H9 (cell line): ENCODE measurements around the gene IFT27. TPM values are rescaled to one million over a fixed set of nuclear protein-coding genes. Genes with fewer than 3 reads are reported as not detected.

ENCODE experiments used
- DNase-seq: peaks from one replicate; pipeline ENCODE4 v3.0.0-alpha.2; 2017
- H2AFZ ChIP-seq: one replicate; pipeline ENCODE4 v1.6.1; 2013; ENCODE audit warnings: mild to moderate bottlenecking, low read length, control low read depth, moderate library complexity
- H2AK5ac ChIP-seq: 2 replicates; pipeline ENCODE4 v1.6.1; 2013; ENCODE audit warnings: low read length, control low read depth, mixed read lengths; ENCODE audit not compliant: insufficient read length
- H2BK120ac ChIP-seq: one replicate; pipeline ENCODE4 v1.6.1; 2013; ENCODE audit warnings: low read depth, mild to moderate bottlenecking, low read length, control low read depth, inconsistent platforms; ENCODE audit not compliant: poor library complexity, severe bottlenecking
- H2BK12ac ChIP-seq: 2 replicates; pipeline ENCODE4 v1.6.1; 2013; ENCODE audit warnings: low read length, control low read depth, mixed read lengths, low read depth; ENCODE audit not compliant: insufficient read length
- H2BK15ac ChIP-seq: 2 replicates; pipeline ENCODE4 v1.6.1; 2013; ENCODE audit warnings: low read depth, low read length, control low read depth
- H2BK20ac ChIP-seq: one replicate; pipeline ENCODE4 v1.6.1; 2013; ENCODE audit warnings: low read depth, mild to moderate bottlenecking, low read length, control low read depth, inconsistent platforms; ENCODE audit not compliant: poor library complexity, severe bottlenecking
- H2BK5ac ChIP-seq: 2 replicates; pipeline ENCODE4 v1.6.1; 2013; ENCODE audit warnings: low read length, control low read depth, mixed read lengths; ENCODE audit not compliant: insufficient read length
- H3K14ac ChIP-seq: 2 replicates; pipeline ENCODE4 v1.6.1; 2013; ENCODE audit warnings: low read length, control low read depth; ENCODE audit not compliant: insufficient read depth
- H3K18ac ChIP-seq: 2 replicates; pipeline ENCODE4 v1.6.1; 2013; ENCODE audit warnings: low read depth, mild to moderate bottlenecking, mixed read lengths, low read length, control low read depth; ENCODE audit not compliant: insufficient read length
- H3K23ac ChIP-seq: 2 replicates; pipeline ENCODE4 v1.6.1; 2013; ENCODE audit warnings: low read length, control low read depth, mixed read lengths, low read depth; ENCODE audit not compliant: insufficient read length
- H3K23me2 ChIP-seq: 2 replicates; pipeline ENCODE4 v1.6.1; 2013; ENCODE audit warnings: low read depth, mild to moderate bottlenecking, mixed read lengths, low read length, control low read depth; ENCODE audit not compliant: insufficient read length, poor library complexity, severe bottlenecking
- H3K27ac ChIP-seq: 2 replicates; pipeline ENCODE4 v1.5.1; 2013; ENCODE audit warnings: low read length, control low read depth, mixed read lengths, low read depth; ENCODE audit not compliant: insufficient read length
- H3K27me3 ChIP-seq: 2 replicates; pipeline ENCODE4 v1.6.1; 2013; ENCODE audit warnings: low read length, control low read depth, inconsistent platforms; ENCODE audit not compliant: insufficient read depth
- H3K4ac ChIP-seq: 2 replicates; pipeline ENCODE4 v1.6.1; 2013; ENCODE audit warnings: low read depth, mild to moderate bottlenecking, control low read depth, inconsistent platforms, low read length, moderate library complexity
- H3K4me1 ChIP-seq: 2 replicates; pipeline ENCODE4 v1.6.1; 2013; ENCODE audit warnings: low read length, control low read depth, inconsistent platforms; ENCODE audit not compliant: insufficient read depth
- H3K4me2 ChIP-seq: 2 replicates; pipeline ENCODE4 v1.6.1; 2013; ENCODE audit warnings: low read length, control low read depth, mixed read lengths; ENCODE audit not compliant: insufficient read length, insufficient read depth
- H3K56ac ChIP-seq: 2 replicates; pipeline ENCODE4 v1.6.1; 2013; ENCODE audit warnings: low read depth, mild to moderate bottlenecking, mixed read lengths, low read length, control low read depth; ENCODE audit not compliant: insufficient read length
- H3K79me1 ChIP-seq: 2 replicates; pipeline ENCODE4 v1.6.1; 2013; ENCODE audit warnings: low read depth, mild to moderate bottlenecking, moderate library complexity, low read length, control low read depth, inconsistent platforms; ENCODE audit not compliant: insufficient read depth, poor library complexity, severe bottlenecking
- H3K79me2 ChIP-seq: 2 replicates; pipeline ENCODE4 v1.6.1; 2013; ENCODE audit warnings: low read length, control low read depth, inconsistent platforms; ENCODE audit not compliant: insufficient read depth
- H3K9ac ChIP-seq: 2 replicates; pipeline ENCODE4 v1.6.1; 2013; ENCODE audit warnings: low read length, control low read depth, mixed read lengths; ENCODE audit not compliant: insufficient read length; ENCODE audit errors: extremely low read depth
- H3K9me3 ChIP-seq: one replicate; pipeline ENCODE4 v1.6.1; 2013; ENCODE audit warnings: low read depth, low read length, inconsistent platforms; ENCODE audit not compliant: control insufficient read depth
- H3T11ph ChIP-seq: one replicate; pipeline ENCODE4 v1.6.1; 2013; ENCODE audit warnings: mild to moderate bottlenecking, low read length, control low read depth, inconsistent platforms
- H4K20me1 ChIP-seq: one replicate; pipeline ENCODE4 v1.6.1; 2013; ENCODE audit not compliant: control insufficient read depth, insufficient read length, insufficient read depth
- H4K5ac ChIP-seq: 2 replicates; pipeline ENCODE4 v1.6.1; 2013; ENCODE audit warnings: low read depth, mild to moderate bottlenecking, mixed read lengths, low read length, control low read depth; ENCODE audit not compliant: insufficient read length
- H4K8ac ChIP-seq: replicated peaks from 2 replicates; pipeline ENCODE4 v1.6.1; 2013; ENCODE audit warnings: low read length, control low read depth, mixed read lengths, low read depth; ENCODE audit not compliant: insufficient read length
- H4K91ac ChIP-seq: 2 replicates; pipeline ENCODE4 v1.6.1; 2013; ENCODE audit warnings: low read depth, mild to moderate bottlenecking, moderate library complexity, mixed read lengths, low read length, control low read depth; ENCODE audit not compliant: insufficient read length
- H3K27ac Mint-ChIP-seq, 3 experiments: 2 replicates in 2 of 3; 3 replicates in 1 of 3; pipeline ENCODE4 v1.8.0; 2020 to 2021; ENCODE audit warnings: mixed read lengths in 3 of 3, mild to moderate bottlenecking in 1 of 3, moderate library complexity in 1 of 3
- H3K27me3 Mint-ChIP-seq: 2 replicates; pipeline ENCODE4 v1.8.0; 2021; ENCODE audit warnings: low read depth, mild to moderate bottlenecking, moderate library complexity, mixed read lengths
- H3K36me3 Mint-ChIP-seq, 3 experiments: 2 replicates in 2 of 3; 3 replicates in 1 of 3; pipeline ENCODE4 v1.8.0; 2020 to 2021; ENCODE audit warnings: low read depth in 3 of 3, mixed read lengths in 3 of 3; ENCODE audit not compliant: insufficient read depth in 1 of 3
- H3K4me1 Mint-ChIP-seq, 2 experiments: 2 replicates each; pipeline ENCODE4 v1.8.0; 2020; ENCODE audit warnings: mixed read lengths in 2 of 2
- H3K4me3 Mint-ChIP-seq, 2 experiments: 2 replicates in 1 of 2; 3 replicates in 1 of 2; pipeline ENCODE4 v1.8.0; 2020 to 2021; ENCODE audit warnings: mild to moderate bottlenecking in 2 of 2, mixed read lengths in 2 of 2, moderate library complexity in 1 of 2
- H3K9me3 Mint-ChIP-seq, 2 experiments: 2 replicates in 1 of 2; 3 replicates in 1 of 2; pipeline ENCODE4 v1.8.0; 2020; ENCODE audit warnings: mild to moderate bottlenecking in 2 of 2, mixed read lengths in 2 of 2, moderate library complexity in 1 of 2
- CTCF ChIP-seq: fragments of 200-600 bp; sonication (generic); conservative IDR thresholded peaks from 3 replicates; pipeline ENCODE4 v1.8.0; 2021; ENCODE audit warnings: antibody characterized with exemption, mild to moderate bottlenecking
- WGBS: extraction: QIAGEN DNeasy Blood & Tissue Kit; methylation state at CpG from one replicate; pipeline ENCODE4 v1.1.7; 2013; ENCODE audit warnings: missing lambda C conversion rate, low lambda C conversion rate, mixed read lengths; ENCODE audit not compliant: insufficient read length; ENCODE audit errors: extremely low coverage; 5-methylcytosine and 5-hydroxymethylcytosine counted together
- total RNA-seq: library from RNA; stranded (reverse); gene quantifications from 2 replicates; pipeline ENCODE4 v1.2.1, GENCODE V29; 2021

IFT27 gene
- total RNA-seq, 1 experiment from 2014 or later: 43.4 TPM

GRCh38 chr22:36737776-36738175 is 38.1 kb downstream of the IFT27 start:
- Histone ChIP-seq H2BK120ac (no peak overlapping the region), H4K20me1 (no peaks in the 10 kb centered on the region), H2BK12ac (no peak overlapping the region), H2BK20ac (no peak overlapping the region), H3K23me2 (no peaks in the 10 kb centered on the region), H3K79me2 (no peaks in the 10 kb centered on the region), H3K27ac (no peak overlapping the region), H3K23ac (no peak overlapping the region), H3K4me2 (no peak overlapping the region), H3K4ac (no peak overlapping the region), H3K14ac (no peak overlapping the region), H3K18ac (no peak overlapping the region), H4K91ac (no peak overlapping the region), H2AFZ (no peak overlapping the region), H4K8ac (no peak overlapping the region), H3K4me1 (no peaks in the 10 kb centered on the region), H2AK5ac (no peak overlapping the region), H3K56ac (no peak overlapping the region), H3K9me3 (no peaks in the 10 kb centered on the region), H3T11ph (no peak overlapping the region), H2BK5ac (no peak overlapping the region), H3K9ac (no peak overlapping the region), H3K79me1 (no peaks in the 10 kb centered on the region), H2BK15ac (no peak overlapping the region), H4K5ac (no peak overlapping the region), H3K27me3 (no peaks in the 10 kb centered on the region; the same call in 1 of the 2 replicates)
- no peak for TF ChIP-seq CTCF
- WGBS: no CpG with 5 or more reads among the region's 6 CpGs
- peak overlapping the region in 1 of 3 experiments; percentile 16; a peak in 1 of 7 replicates for H3K27ac Mint-ChIP-seq
- H3K4me1 Mint-ChIP-seq: peaks cover 0 to 3% of the 10 kb centered on the region in 2 experiments; a peak in 1 of 4 replicates
- H3K27me3 Mint-ChIP-seq: peaks cover 73% of the 10 kb centered on the region
- DNase-seq: peak; percentile 12
- no peak overlapping the region for H3K4me3 Mint-ChIP-seq
- H3K36me3 Mint-ChIP-seq: peaks cover 0 to 4% (median 0%) of the 10 kb centered on the region in 3 experiments; a peak in 1 of 7 replicates
- H3K9me3 Mint-ChIP-seq: peaks cover 0 to 5% of the 10 kb centered on the region in 2 experiments; a peak in 3 of 5 replicates
